GM19397 (cell line): ENCODE data around the gene FAM229A.
"Not testable (repeated sequence)": the region's sequence is repeated elsewhere in the genome, so short reads cannot be mapped to it uniquely, and the experiment has no call there.

Experiments
- ATAC-seq: cut with Tn5 transposase; IDR thresholded peaks from one replicate; pipeline ENCODE4 v1.9.1; 2021; ENCODE audit warnings: mild to moderate bottlenecking, moderate library complexity; ENCODE audit not compliant: unreplicated experiment

The FAM229A gene

GRCh38 chr1:32377541-32378220, 15.4 kb upstream of the FAM229A start:
- no peak for ATAC-seq

- no peak for ATAC-seq
Measured at GRCh38 chr1:32376199-32376598, 13.9 kb upstream of the FAM229A start.

GRCh38 chr1:32373996-32374592, 11.8 kb upstream of the FAM229A start:
- no peak for ATAC-seq

GRCh38 chr1:32372149-32372756, 10.0 kb upstream of the FAM229A start:
- ATAC-seq, result no peak

GRCh38 chr1:32367912-32368635, 5.8 kb upstream of the FAM229A start:
- ATAC-seq, result no peak

- ATAC-seq, result no peak
Measured at GRCh38 chr1:32365445-32365844, 3.2 kb upstream of the FAM229A start.

- ATAC-seq, result no peak
Measured at GRCh38 chr1:32364836-32365235, 2.6 kb upstream of the FAM229A start.

- ATAC-seq, result no peak
Measured at GRCh38 chr1:32363713-32364112, 1.4 kb upstream of the FAM229A start.

GRCh38 chr1:32361674-32362473, 411 bp downstream of the FAM229A start:
- ATAC-seq, result no peak

- no peak for ATAC-seq
Measured at GRCh38 chr1:32361308-32361673, 994 bp downstream of the FAM229A start.

GRCh38 chr1:32358435-32358834, 3.9 kb downstream of the FAM229A start:
- no peak for ATAC-seq

GRCh38 chr1:32357614-32358013, 4.7 kb downstream of the FAM229A start:
- no peak for ATAC-seq

GRCh38 chr1:32356478-32356877, 5.8 kb downstream of the FAM229A start:
- ATAC-seq, result no peak

GRCh38 chr1:32355778-32356177, 6.5 kb downstream of the FAM229A start:
- ATAC-seq, result not testable (repeated sequence)

- ATAC-seq, result no peak
Measured at GRCh38 chr1:32353886-32354570, 8.3 kb downstream of the FAM229A start.

GRCh38 chr1:32353431-32353830, 8.9 kb downstream of the FAM229A start:
- no peak for ATAC-seq

- no peak for ATAC-seq
Measured at GRCh38 chr1:32352831-32353383, 9.4 kb downstream of the FAM229A start.

GRCh38 chr1:32352239-32352745, 10.0 kb downstream of the FAM229A start:
- ATAC-seq, result no peak

- ATAC-seq, result peak; percentile 88
Measured at GRCh38 chr1:32351399-32352238, 10.7 kb downstream of the FAM229A start.
